Measurements from ENCODE around the gene TMEM132D.

TMEM132D gene

DNA sequence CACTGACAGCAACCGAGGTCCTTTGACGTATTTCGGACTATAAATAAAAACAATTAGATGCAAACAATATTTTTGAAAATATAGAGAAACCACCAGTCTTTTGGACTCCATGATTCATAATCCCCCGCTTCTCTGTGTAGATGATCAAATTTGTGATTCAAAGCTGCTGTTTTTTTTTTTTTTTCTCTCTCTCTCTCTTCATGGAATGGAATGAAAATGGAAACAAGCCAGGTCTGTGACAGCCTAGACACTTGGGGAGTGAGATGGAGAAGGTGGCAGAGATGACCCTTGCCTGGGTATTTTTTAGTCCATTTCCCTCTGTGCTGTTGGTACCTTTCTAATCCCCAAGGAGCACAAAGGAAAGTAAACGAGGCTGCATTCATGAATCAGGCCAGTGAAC lies 802.0 kb downstream of the TMEM132D start:
- TF ChIP-seq POLR2A (IDR thresholded peaks at IDR 0.05; ENCODE audit: low read length) (no peak), GATA1 (IDR thresholded peaks at IDR 0.05; ENCODE audit: low read depth, low read length) (no peak)
- DNase-seq, result no peak

DNA sequence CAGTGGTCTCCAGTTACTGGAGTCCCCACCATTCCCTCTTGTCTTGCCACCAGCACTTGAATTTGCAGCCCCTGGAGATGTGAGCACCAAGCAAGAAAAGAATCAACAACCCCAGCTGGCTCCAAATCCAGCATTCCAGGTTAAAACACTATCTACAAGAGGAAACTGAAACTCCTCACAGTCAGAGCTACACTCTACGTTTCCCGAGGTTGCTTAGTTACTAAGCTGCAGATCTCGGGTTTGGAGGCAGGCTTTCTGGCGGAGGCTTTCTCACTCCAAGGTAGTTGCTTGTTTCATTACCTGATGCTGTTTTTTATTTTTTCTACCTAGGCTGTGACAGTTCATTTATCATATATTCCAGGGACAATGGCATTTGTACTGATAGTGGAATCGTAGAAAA lies 802.4 kb downstream of the TMEM132D start:
- no peak for DNase-seq
- TF ChIP-seq GATA1 (IDR thresholded peaks at IDR 0.05; ENCODE audit: low read depth, low read length) (no peak), POLR2A (IDR thresholded peaks at IDR 0.05; ENCODE audit: low read length) (no peak)

DNA sequence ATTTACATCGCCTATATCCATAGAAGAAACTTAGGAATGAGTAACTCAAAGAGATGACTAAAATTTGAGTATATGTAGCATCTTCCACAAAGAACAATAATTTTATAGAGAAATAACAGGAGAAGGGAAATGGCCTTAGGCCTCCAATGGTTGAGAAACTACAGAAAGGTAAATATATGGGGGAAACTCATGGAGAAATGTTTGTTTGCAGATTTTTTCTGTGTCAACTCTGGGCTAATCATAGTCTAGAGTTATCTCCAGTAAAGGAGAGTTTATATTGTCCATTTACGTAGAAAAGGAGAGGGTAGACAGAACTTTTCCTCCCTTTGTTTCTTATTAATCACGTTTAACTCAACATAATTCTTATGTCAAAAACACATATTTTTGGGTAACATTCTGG lies 806.4 kb downstream of the TMEM132D start:
- DNase-seq, result no peak

DNA sequence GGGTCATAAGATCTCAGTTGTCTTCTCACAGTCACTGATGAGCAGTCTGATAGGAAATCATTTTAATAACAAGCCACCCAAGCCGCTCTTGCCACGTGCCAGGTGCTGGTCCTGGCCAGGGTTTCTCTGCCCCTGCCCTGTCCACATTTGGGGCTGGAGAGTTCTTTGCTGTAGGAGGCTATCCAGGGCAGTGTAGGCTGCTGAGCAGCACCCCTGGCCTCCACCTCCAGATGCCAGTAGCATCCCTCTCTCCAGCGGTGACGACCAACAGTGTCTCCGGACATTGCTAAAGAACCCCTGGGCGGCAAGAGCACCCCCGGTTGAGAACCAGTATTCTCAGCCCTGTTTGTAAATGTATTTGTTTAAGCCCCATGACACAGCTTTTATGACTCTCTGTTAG lies 806.9 kb downstream of the TMEM132D start:
- no peak for DNase-seq
- TF ChIP-seq GATA1 (IDR thresholded peaks at IDR 0.05; ENCODE audit: low read depth, low read length) (no peak), POLR2A (IDR thresholded peaks at IDR 0.05; ENCODE audit: low read length) (no peak)

More for the DNA sequence above, 806.4 kb downstream of the TMEM132D start:
- TF ChIP-seq POLR2A (IDR thresholded peaks at IDR 0.05; ENCODE audit: low read length) (no peak), GATA1 (IDR thresholded peaks at IDR 0.05; ENCODE audit: low read depth, low read length) (no peak)

DNA sequence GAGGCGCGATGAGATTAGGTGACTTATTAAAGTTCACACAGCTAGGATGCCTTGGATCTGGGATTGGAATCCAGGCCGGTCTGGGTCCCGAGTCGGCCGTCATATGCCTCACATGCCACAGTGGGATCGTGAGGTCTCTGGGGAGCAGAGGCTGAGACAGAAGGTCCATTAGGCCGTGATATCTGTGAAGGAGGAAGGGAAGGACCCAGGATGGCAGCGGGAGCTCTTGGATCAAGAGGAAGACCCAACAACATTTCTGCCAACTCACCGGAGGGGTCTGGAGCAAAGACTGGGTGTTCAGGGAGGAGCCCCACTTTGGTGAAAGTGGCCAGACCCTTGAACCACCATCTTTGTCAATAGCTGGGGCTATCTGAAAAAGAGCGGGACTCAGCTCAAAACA lies 807.6 kb downstream of the TMEM132D start:
- TF ChIP-seq POLR2A (IDR thresholded peaks at IDR 0.05; ENCODE audit: low read length) (no peak), GATA1 (IDR thresholded peaks at IDR 0.05; ENCODE audit: low read depth, low read length) (no peak)
- no peak for DNase-seq

DNA sequence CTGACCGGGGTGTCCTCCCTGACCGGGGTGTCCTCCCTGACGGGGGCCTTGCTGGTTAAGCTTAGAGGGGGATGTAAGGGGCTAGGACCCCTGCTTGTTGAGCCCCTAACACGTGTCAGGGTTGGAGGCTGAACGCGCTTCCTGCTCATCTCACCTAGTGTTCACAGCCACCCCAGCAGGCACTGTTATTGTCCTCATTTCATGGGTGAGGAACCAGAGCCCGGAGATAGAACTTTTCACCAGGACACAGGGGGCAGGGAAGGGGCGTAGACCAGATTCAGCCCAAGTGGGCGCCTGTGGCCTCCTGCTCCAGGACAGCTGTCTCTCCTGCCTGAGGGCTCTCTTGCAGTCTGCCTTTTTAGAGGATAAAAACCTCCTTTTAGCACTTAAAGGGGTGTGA lies 814.2 kb downstream of the TMEM132D start:
- TF ChIP-seq GATA1 (IDR thresholded peaks at IDR 0.05; ENCODE audit: low read depth, low read length) (no peak), POLR2A (IDR thresholded peaks at IDR 0.05; ENCODE audit: low read length) (no peak)
- DNase-seq, result no peak

DNA sequence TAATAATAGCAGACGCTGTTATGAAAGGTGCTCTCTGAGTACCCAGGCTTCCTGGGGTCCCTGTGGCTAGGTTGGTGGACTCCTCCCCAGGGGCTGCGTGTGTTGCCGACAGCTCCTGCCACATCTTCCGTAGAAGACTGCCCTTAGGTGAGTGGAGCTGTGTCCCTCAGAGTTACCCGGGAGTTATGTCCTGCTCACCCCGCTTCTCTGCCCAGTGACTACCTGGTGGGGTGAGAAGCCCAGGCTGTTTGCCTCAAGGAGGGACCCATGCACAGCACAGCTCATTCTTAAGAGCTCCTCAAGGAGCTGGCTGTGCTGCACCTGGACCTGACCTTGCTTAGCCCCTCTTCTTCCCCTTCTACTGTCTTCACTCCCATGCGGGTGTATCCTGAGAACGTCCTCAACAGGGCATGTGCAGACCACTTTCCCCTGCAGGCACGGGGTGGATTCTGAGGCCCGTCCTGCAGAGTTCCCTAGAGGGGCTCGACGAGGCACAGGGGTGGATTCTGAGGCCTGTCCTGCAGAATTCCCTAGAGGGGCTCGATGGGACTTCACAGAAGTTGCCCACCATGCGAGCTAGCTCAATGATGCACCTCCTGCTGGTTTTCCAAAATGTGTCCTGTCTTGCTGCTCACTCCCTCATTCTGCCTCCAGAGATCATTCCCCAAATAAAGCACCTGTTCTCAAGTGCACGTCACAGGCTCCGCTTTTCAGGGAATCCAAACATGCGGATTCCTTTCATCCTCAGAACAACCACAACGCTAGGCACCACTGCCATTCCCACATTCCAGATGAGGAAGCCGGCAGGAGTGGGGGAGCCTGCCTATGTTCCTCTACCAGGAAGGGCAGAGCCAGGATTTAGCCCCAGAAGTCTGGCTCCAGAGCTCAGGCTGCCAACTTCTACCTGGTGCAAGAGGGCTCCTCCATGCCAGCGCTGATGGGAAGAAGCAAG lies 818.7 kb downstream of the TMEM132D start:
- DNase-seq, result no peak
- TF ChIP-seq GATA1 (IDR thresholded peaks at IDR 0.05; ENCODE audit: low read depth, low read length), result no peak
- no peak for TF ChIP-seq POLR2A (IDR thresholded peaks at IDR 0.05; ENCODE audit: low read length)

DNA sequence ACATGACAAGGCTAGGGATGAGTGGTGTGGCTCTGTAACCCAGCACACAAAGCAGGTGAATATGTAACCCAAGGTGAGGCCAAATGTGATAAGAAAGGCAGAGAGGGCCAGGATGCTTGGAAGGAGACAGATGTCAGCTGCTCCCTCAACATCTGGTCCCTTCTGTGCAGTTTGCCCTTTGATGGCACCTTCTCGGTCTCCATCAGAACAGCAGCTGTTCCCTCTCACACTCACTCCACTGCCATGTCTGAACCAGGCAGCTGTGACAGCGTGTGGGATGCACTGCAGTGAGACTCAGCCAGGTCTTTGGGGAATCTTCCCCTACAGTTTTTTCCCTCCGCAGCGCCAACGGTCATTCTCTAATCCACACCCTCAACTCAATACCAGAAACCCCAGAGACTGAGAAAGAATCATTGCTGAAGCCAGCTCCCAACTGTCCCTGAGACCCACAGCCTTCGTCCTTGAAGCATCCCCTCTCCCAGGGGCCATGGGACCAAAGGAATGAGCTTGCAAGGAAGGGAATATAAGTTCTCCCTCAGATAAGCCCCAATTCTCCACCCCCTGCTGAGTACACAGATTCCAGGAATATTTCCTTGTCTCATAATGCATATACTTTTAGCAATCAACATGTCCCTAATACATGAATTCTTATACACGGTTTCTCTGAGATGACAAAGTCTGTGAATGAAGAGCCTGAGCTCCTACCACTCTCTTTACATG lies 820.5 kb downstream of the TMEM132D start:
- TF ChIP-seq GATA1 (IDR thresholded peaks at IDR 0.05; ENCODE audit: low read depth, low read length) (no peak), POLR2A (IDR thresholded peaks at IDR 0.05; ENCODE audit: low read length) (no peak)
- DNase-seq, result no peak

DNA sequence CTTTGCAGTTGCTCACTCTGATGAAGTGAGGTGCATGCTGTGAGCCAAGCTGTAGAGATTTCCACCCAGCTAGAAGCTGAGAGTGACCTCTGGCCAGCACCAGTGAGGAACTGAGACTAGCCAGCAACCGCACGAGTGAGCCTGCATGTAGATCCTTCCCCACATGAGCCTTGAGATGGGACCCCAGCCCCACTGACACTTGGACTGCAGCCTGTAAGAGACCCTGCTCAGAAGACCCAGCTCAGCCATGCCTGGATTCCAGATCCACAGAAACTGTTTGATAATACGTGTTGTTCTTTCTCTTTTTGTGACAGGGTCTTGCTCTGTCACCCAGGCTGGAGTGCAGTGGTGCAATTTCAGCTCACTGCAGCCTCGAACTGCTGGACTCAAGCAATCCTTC lies 821.4 kb downstream of the TMEM132D start:
- no peak for DNase-seq
- TF ChIP-seq GATA1 (IDR thresholded peaks at IDR 0.05; ENCODE audit: low read depth, low read length), result no peak
- TF ChIP-seq POLR2A (IDR thresholded peaks at IDR 0.05; ENCODE audit: low read length), result no peak

DNA sequence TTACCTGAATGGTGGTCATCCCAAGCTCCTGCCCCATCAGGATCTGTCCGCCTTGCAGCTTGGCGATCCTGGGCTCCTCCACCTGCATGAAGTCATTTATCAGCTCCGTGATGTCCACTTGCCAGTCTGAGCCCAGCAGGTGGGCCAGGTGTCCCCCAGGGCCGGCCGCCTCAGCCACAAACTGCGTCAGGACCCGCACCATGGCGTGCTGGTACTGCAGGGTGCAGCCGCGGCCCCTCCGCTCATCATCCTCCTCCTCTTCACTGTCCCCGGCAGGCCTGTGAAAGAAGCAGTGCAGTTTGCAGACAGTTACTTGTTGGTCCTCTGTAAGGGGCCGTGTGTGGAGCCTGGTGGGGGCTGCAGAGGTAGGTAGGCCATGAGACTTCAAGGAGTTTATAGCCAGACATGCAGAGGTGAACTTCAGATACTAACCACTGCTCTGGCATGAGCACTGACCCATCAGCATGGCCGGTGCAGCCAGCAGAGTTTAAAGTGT lies 822.0 kb downstream of the TMEM132D start:
- TF ChIP-seq POLR2A (IDR thresholded peaks at IDR 0.05; ENCODE audit: low read length) (no peak), GATA1 (IDR thresholded peaks at IDR 0.05; ENCODE audit: low read depth, low read length) (no peak)
- DNase-seq, result no peak

DNA sequence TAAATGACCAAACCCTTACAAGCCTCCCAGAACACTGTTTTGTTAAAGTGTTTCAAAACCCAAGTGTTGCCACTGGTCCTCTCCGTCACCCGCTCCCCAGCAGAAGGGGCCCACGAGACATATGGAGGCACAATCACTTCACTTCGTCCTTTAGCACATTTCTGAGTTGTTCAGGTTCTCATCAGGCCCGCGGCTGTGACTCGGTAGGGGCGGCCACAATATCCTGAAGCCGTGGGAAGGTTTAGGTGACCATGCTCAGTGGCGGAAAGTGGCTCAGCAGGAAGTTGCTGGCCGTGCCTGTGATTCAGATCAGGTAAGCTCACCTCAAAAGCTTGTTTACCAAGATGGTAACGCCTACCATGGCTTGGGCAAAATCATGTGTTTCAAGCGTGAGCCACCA lies 823.0 kb downstream of the TMEM132D start:
- TF ChIP-seq POLR2A (IDR thresholded peaks at IDR 0.05; ENCODE audit: low read length) (no peak), GATA1 (IDR thresholded peaks at IDR 0.05; ENCODE audit: low read depth, low read length) (no peak)
- DNase-seq, result no peak

DNA sequence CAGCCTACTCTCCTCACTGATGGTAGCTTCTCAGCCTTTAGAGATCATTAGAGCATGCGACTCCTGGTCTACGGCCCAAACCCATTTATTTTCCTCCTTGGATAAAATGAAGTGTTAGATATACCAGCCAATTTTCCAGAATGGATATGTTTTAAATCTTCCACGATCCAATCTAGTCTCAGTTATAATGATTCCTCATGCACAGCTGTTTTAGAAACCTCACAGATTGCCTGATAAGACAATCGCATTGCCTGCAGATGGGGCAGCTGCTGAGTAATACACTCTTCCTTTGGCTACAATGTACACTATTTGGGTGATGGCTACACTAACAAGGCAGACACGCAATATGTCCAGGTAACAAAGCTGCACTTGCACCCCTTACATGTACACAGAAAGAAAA lies 823.4 kb downstream of the TMEM132D start:
- DNase-seq, result no peak
- no peak for TF ChIP-seq POLR2A (IDR thresholded peaks at IDR 0.05; ENCODE audit: low read length)
- no peak for TF ChIP-seq GATA1 (IDR thresholded peaks at IDR 0.05; ENCODE audit: low read depth, low read length)

DNA sequence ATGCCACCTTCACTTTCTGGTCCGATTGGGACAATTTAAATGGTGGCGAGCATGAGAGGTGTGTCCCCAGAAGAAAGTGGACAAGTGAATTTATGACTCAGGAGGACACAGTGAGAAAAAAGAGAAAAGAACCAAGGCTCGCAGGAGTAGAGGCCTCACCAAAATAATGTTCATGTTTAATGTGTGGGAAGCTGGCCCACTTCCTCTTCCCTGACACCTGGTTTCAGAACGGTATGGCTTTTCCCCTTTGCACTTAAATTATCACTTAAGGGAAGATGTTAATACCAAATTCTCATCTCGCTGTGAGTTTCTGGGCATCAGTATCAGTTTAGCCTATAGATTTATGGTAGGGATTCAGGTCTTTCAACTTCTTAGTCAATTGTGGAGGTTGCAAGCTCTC lies 824.1 kb downstream of the TMEM132D start:
- no peak for DNase-seq
- TF ChIP-seq GATA1 (IDR thresholded peaks at IDR 0.05; ENCODE audit: low read depth, low read length) (no peak), POLR2A (IDR thresholded peaks at IDR 0.05; ENCODE audit: low read length) (no peak)

Measured in erythroblast (primary cell).